HCT116 (cell line): ENCODE measurements around the gene ELP2.
"Not testable (repeated sequence)": the region's sequence is repeated elsewhere in the genome, so short reads cannot be mapped to it uniquely, and the experiment has no call there.

Experiments used
- CBX3 ChIP-seq: IDR thresholded peaks from 2 replicates; pipeline ENCODE4 v1.6.1; 2012; ENCODE audit warnings: low read depth
- CEBPB ChIP-seq: IDR thresholded peaks from 2 replicates; pipeline ENCODE4 v1.6.1; 2012; ENCODE audit warnings: low read depth
- EGR1 ChIP-seq: IDR thresholded peaks from 2 replicates; pipeline ENCODE4 v1.6.1; 2012; ENCODE audit warnings: low read depth
- EZH2 ChIP-seq: fragments of 200-600 bp; sonication (generic); IDR thresholded peaks from 2 replicates; pipeline ENCODE4 v1.6.1; 2017; ENCODE audit warnings: antibody characterized with exemption, mixed run types
- POLR2A ChIP-seq: IDR thresholded peaks from 2 replicates; pipeline ENCODE4 v1.7.0; 2011; ENCODE audit warnings: borderline replicate concordance; ENCODE audit not compliant: insufficient read depth, insufficient read length; ENCODE audit errors: extremely low read depth
- POLR2AphosphoS5 ChIP-seq: IDR thresholded peaks from 2 replicates; pipeline ENCODE4 v1.6.1; 2011; ENCODE audit warnings: mild to moderate bottlenecking, low read depth, low read length, moderate library complexity
- SP1 ChIP-seq: IDR thresholded peaks from 2 replicates; pipeline ENCODE4 v1.6.1; 2012; ENCODE audit warnings: low read depth
- TCF7L2 ChIP-seq: IDR thresholded peaks from 2 replicates; pipeline ENCODE4 v1.7.0; 2011; ENCODE audit warnings: borderline replicate concordance, inconsistent platforms; ENCODE audit not compliant: insufficient read depth, insufficient read length; ENCODE audit errors: extremely low read depth
- YY1 ChIP-seq: IDR thresholded peaks from 2 replicates; pipeline ENCODE4 v1.6.1; 2011; ENCODE audit warnings: low read length, low read depth, moderate library complexity, mild to moderate bottlenecking; ENCODE audit not compliant: insufficient replicate concordance; ENCODE audit errors: extremely low read depth
- TF ChIP-seq, protein P1 (sequence below), 3 experiments: fragments of 200-600 bp in 1 of 3; sonication (generic) in 1 of 3; IDR thresholded peaks in 2 of 3; conservative IDR thresholded peaks in 1 of 3; 2 replicates each; pipeline ENCODE4 v1.5.1; 2012 to 2017; ENCODE audit warnings: low read depth in 2 of 3, low read length in 2 of 3, antibody characterized with exemption in 1 of 3, borderline replicate concordance in 1 of 3, control low read depth in 1 of 3, mild to moderate bottlenecking in 1 of 3, mixed read lengths in 1 of 3, mixed run types in 1 of 3, moderate library complexity in 1 of 3; ENCODE audit not compliant: insufficient read depth in 1 of 3
- TF ChIP-seq, protein P2 (sequence below): IDR thresholded peaks from 2 replicates; pipeline ENCODE4 v1.6.1; 2012; ENCODE audit warnings: low read depth
- TF ChIP-seq, protein P3 (sequence below): IDR thresholded peaks from 2 replicates; pipeline ENCODE4 v1.6.1; 2012

DNA sequence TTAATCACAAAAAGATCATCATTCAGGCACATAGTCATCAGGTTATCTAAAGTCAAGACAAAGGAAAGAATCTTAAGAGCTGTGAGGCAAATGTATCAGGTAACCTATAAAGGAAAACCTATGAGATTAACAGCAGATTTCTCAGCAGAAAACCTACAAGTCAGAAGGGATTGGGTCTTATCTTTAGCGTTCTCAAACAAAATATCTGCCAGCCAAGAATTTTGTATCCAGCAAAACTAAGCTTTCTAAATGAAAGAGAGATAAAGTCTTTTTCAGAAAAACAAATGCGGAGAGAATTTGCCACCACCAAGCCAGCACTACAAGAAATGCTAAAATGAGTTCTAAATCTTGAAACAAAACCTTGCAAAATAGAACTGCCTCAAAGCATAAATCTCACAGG, 48.6 kb upstream of the ELP2 start:
- not testable (repeated sequence) for TF ChIP-seq EZH2, CBX3, YY1, TCF7L2, CEBPB, EGR1, POLR2A, POLR2AphosphoS5, SP1
- TF ChIP-seq, protein P1, sequence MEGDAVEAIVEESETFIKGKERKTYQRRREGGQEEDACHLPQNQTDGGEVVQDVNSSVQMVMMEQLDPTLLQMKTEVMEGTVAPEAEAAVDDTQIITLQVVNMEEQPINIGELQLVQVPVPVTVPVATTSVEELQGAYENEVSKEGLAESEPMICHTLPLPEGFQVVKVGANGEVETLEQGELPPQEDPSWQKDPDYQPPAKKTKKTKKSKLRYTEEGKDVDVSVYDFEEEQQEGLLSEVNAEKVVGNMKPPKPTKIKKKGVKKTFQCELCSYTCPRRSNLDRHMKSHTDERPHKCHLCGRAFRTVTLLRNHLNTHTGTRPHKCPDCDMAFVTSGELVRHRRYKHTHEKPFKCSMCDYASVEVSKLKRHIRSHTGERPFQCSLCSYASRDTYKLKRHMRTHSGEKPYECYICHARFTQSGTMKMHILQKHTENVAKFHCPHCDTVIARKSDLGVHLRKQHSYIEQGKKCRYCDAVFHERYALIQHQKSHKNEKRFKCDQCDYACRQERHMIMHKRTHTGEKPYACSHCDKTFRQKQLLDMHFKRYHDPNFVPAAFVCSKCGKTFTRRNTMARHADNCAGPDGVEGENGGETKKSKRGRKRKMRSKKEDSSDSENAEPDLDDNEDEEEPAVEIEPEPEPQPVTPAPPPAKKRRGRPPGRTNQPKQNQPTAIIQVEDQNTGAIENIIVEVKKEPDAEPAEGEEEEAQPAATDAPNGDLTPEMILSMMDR (IDR thresholded peaks at IDR 0.05 in 2 of 3, conservative IDR thresholded peaks at IDR 0.05 in 1 of 3; ENCODE audit: borderline replicate concordance in 1 of 3, insufficient read depth in 1 of 3, low read depth in 2 of 3, low read length in 2 of 3), result not testable (repeated sequence)
- TF ChIP-seq, protein P2, sequence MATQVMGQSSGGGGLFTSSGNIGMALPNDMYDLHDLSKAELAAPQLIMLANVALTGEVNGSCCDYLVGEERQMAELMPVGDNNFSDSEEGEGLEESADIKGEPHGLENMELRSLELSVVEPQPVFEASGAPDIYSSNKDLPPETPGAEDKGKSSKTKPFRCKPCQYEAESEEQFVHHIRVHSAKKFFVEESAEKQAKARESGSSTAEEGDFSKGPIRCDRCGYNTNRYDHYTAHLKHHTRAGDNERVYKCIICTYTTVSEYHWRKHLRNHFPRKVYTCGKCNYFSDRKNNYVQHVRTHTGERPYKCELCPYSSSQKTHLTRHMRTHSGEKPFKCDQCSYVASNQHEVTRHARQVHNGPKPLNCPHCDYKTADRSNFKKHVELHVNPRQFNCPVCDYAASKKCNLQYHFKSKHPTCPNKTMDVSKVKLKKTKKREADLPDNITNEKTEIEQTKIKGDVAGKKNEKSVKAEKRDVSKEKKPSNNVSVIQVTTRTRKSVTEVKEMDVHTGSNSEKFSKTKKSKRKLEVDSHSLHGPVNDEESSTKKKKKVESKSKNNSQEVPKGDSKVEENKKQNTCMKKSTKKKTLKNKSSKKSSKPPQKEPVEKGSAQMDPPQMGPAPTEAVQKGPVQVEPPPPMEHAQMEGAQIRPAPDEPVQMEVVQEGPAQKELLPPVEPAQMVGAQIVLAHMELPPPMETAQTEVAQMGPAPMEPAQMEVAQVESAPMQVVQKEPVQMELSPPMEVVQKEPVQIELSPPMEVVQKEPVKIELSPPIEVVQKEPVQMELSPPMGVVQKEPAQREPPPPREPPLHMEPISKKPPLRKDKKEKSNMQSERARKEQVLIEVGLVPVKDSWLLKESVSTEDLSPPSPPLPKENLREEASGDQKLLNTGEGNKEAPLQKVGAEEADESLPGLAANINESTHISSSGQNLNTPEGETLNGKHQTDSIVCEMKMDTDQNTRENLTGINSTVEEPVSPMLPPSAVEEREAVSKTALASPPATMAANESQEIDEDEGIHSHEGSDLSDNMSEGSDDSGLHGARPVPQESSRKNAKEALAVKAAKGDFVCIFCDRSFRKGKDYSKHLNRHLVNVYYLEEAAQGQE, result not testable (repeated sequence)
- TF ChIP-seq, protein P3, sequence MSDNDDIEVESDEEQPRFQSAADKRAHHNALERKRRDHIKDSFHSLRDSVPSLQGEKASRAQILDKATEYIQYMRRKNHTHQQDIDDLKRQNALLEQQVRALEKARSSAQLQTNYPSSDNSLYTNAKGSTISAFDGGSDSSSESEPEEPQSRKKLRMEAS, result not testable (repeated sequence)
